ENCODE data around the gene ACOX2. TPM values are rescaled to one million over a fixed set of nuclear protein-coding genes. Genes with fewer than 3 reads are reported as not detected.

ACOX2 gene
- 100 to 1,000 TPM in 1 of 2 donors, 10 to 100 TPM in 1; 74.3 to 179 TPM for total RNA-seq
- 100 to 1,000 TPM; 104 to 214 TPM for polyA plus RNA-seq

DNA sequence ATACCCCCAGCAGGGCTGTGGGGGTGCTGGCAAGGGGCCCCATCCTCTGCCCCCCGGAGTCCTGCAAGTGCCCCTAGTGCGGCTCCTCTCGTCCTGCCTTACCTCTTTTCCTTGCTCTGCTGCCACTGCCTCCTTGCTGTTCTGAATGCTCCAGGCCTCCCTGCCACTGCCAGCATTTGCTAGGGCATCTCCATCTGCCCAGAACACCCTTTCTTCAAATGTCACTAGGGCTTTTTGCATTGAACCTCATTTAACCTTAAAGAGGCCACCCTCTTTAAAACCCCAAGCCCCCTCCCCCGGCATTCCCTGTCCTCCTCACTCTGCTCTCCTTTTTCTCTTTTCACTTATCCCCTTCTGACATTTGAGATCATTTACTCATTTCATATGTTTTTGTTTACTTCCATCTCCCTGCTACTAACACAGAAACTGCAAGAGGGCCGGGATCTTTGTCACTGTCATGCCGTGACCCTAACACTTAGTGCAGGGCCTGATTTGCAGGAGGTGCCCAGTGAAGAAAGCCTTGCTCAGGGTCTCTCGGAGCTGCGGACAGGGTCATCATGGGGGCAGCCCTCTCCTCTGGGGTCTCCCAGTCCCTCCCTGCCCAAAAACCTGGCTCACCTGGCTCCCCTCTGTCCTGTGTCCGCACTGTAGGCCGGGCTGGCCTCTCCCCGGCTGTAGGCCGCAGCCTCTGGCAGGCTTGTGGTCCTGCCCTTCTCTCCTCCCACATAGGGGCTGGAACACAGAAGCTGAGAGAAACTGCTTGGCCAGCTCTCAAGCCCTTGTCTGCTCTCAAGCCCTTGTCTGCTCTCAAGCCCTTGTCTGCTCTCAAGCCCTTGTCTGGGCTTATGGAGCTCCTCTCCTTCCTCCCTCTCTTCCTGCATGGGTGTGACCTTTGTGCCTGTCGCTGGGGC, at the start of gene ACOX2:
TSS of gene ACOX2 (minus strand) at position 690 of the 911 bp plus-strand sequence. CDS start 2,084 bp downstream, outside the sequence.
- Histone ChIP-seq H3K27me3 (ENCODE audit: control insufficient read depth in 4 of 4, insufficient read depth in 4 of 4, low read length in 3 of 4) (no peaks in the 10 kb centered on the region), H3K9me3 (ENCODE audit: control insufficient read depth in 4 of 4, low read length in 3 of 4) (no peaks in the 10 kb centered on the region), H3K9ac (ENCODE audit: low read depth in 1 of 2, low read length in 2 of 2) (peak within 1 kb of the TSS; percentile 89 to 97), H3K27ac (ENCODE audit: low read depth in 1 of 2, low read length in 2 of 2) (peak within 1 kb of the TSS; percentile 83 to 86), H3K36me3 (ENCODE audit: control insufficient read depth in 4 of 4, insufficient read depth in 3 of 4, low read depth in 1 of 4, low read length in 3 of 4) (peaks cover 4 to 7% (median 6%) of the 10 kb centered on the region in 4 donors), H3K4me1 (ENCODE audit: control insufficient read depth in 4 of 4, insufficient read depth in 4 of 4, low read length in 3 of 4) (peaks cover 12 to 74% (median 71%) of the 10 kb centered on the region in 4 donors), H3K4me3 (ENCODE audit: low read depth in 1 of 3, low read length in 3 of 3) (peak within 1 kb of the TSS; percentile 57 to 85 (median 65))
- TF ChIP-seq GABPA (IDR thresholded peaks at IDR 0.05 in 1 of 2, conservative IDR thresholded peaks at IDR 0.05 in 1 of 2) (no peak), TAF1 (conservative IDR thresholded peaks at IDR 0.05) (peak; percentile 21), HNF4A (conservative IDR thresholded peaks at IDR 0.05) (peak; percentile 41 to 48), RAD21 (IDR thresholded peaks at IDR 0.05) (peak in 1 of 2 donors; percentile 54), RXRA (IDR thresholded peaks at IDR 0.05) (peak; percentile 41 to 64), NR2F2 (IDR thresholded peaks at IDR 0.05) (peak; percentile 73)
- TF ChIP-seq, protein P1, sequence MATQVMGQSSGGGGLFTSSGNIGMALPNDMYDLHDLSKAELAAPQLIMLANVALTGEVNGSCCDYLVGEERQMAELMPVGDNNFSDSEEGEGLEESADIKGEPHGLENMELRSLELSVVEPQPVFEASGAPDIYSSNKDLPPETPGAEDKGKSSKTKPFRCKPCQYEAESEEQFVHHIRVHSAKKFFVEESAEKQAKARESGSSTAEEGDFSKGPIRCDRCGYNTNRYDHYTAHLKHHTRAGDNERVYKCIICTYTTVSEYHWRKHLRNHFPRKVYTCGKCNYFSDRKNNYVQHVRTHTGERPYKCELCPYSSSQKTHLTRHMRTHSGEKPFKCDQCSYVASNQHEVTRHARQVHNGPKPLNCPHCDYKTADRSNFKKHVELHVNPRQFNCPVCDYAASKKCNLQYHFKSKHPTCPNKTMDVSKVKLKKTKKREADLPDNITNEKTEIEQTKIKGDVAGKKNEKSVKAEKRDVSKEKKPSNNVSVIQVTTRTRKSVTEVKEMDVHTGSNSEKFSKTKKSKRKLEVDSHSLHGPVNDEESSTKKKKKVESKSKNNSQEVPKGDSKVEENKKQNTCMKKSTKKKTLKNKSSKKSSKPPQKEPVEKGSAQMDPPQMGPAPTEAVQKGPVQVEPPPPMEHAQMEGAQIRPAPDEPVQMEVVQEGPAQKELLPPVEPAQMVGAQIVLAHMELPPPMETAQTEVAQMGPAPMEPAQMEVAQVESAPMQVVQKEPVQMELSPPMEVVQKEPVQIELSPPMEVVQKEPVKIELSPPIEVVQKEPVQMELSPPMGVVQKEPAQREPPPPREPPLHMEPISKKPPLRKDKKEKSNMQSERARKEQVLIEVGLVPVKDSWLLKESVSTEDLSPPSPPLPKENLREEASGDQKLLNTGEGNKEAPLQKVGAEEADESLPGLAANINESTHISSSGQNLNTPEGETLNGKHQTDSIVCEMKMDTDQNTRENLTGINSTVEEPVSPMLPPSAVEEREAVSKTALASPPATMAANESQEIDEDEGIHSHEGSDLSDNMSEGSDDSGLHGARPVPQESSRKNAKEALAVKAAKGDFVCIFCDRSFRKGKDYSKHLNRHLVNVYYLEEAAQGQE (IDR thresholded peaks at IDR 0.05), result peak; percentile 33
- TF ChIP-seq, protein P2, sequence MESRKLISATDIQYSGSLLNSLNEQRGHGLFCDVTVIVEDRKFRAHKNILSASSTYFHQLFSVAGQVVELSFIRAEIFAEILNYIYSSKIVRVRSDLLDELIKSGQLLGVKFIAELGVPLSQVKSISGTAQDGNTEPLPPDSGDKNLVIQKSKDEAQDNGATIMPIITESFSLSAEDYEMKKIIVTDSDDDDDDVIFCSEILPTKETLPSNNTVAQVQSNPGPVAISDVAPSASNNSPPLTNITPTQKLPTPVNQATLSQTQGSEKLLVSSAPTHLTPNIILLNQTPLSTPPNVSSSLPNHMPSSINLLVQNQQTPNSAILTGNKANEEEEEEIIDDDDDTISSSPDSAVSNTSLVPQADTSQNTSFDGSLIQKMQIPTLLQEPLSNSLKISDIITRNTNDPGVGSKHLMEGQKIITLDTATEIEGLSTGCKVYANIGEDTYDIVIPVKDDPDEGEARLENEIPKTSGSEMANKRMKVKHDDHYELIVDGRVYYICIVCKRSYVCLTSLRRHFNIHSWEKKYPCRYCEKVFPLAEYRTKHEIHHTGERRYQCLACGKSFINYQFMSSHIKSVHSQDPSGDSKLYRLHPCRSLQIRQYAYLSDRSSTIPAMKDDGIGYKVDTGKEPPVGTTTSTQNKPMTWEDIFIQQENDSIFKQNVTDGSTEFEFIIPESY (IDR thresholded peaks at IDR 0.05), result no peak
- WGBS, result 16% methylated on average over 13 of the region's 13 CpGs
- no peak for DNase-seq (ENCODE audit: low spot score)

DNA sequence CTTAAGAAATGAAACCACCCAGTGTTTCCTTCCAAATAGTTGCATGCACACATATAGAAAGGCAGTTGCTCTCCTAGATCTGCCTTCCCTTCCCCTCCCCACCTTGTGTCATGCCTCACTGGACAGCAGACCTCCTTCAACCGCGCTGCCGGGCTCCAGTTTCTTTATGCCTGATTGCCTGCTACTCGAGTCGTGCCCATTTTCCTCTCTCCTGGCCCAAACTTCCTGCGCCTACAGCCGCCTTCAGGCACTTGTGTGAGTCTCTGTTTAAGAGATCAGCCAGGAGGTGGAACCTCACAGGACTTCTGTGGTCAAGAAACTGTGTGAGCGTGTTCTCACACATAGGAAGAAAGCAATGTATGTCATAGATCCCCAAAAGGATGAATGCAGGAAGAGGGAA, 49.0 kb upstream of the ACOX2 start:
- no peaks in the 10 kb centered on the region for H3K27me3 ChIP-seq (ENCODE audit: control insufficient read depth in 4 of 4, insufficient read depth in 4 of 4, low read length in 3 of 4)
- WGBS, result 73% methylated on average over 6 of the region's 8 CpGs
- no peaks in the 10 kb centered on the region for H3K36me3 ChIP-seq (ENCODE audit: control insufficient read depth in 4 of 4, insufficient read depth in 3 of 4, low read depth in 1 of 4, low read length in 3 of 4)
- no peak overlapping the region for H3K9ac ChIP-seq (ENCODE audit: low read depth in 1 of 2, low read length in 2 of 2)
- no peak for DNase-seq (ENCODE audit: low spot score)
- H3K4me1 ChIP-seq (ENCODE audit: control insufficient read depth in 4 of 4, insufficient read depth in 4 of 4, low read length in 3 of 4), result peaks cover 3 to 10% (median 6%) of the 10 kb centered on the region in 4 donors
- no peak overlapping the region for H3K4me3 ChIP-seq (ENCODE audit: low read depth in 1 of 3, low read length in 3 of 3)
- H3K27ac ChIP-seq (ENCODE audit: low read depth in 1 of 2, low read length in 2 of 2), result no peak overlapping the region
- TF ChIP-seq, protein P3, sequence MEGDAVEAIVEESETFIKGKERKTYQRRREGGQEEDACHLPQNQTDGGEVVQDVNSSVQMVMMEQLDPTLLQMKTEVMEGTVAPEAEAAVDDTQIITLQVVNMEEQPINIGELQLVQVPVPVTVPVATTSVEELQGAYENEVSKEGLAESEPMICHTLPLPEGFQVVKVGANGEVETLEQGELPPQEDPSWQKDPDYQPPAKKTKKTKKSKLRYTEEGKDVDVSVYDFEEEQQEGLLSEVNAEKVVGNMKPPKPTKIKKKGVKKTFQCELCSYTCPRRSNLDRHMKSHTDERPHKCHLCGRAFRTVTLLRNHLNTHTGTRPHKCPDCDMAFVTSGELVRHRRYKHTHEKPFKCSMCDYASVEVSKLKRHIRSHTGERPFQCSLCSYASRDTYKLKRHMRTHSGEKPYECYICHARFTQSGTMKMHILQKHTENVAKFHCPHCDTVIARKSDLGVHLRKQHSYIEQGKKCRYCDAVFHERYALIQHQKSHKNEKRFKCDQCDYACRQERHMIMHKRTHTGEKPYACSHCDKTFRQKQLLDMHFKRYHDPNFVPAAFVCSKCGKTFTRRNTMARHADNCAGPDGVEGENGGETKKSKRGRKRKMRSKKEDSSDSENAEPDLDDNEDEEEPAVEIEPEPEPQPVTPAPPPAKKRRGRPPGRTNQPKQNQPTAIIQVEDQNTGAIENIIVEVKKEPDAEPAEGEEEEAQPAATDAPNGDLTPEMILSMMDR (IDR thresholded peaks at IDR 0.05; ENCODE audit: low read depth, low read length, missing input control), result no peak
- TF ChIP-seq TAF1 (conservative IDR thresholded peaks at IDR 0.05), result no peak
- no peaks in the 10 kb centered on the region for H3K9me3 ChIP-seq (ENCODE audit: control insufficient read depth in 4 of 4, low read length in 3 of 4)
